Left ventricle myocardium inferior (tissue), 1 donor: ENCODE data around the gene CLDN16. TPM values are rescaled to one million over a fixed set of nuclear protein-coding genes. Genes with fewer than 3 reads are reported as not detected.

Experiments used
- DNase-seq: peaks from one replicate; pipeline ENCODE4 v3.0.0-alpha.2; 2020
- H3K27ac ChIP-seq: fragments of 200-600 bp; replicated peaks from 2 replicates; pipeline ENCODE4 v1.8.0; 2021
- H3K27me3 ChIP-seq: fragments of 200-600 bp; 2 replicates; pipeline ENCODE4 v1.8.0; 2021; ENCODE audit warnings: low read depth
- H3K36me3 ChIP-seq: fragments of 200-600 bp; 2 replicates; pipeline ENCODE4 v1.8.0; 2021
- H3K4me1 ChIP-seq: fragments of 200-600 bp; 2 replicates; pipeline ENCODE4 v1.8.0; 2021
- H3K4me3 ChIP-seq: fragments of 200-600 bp; 2 replicates; pipeline ENCODE4 v1.8.0; 2021; ENCODE audit warnings: mild to moderate bottlenecking, moderate library complexity
- H3K9me3 ChIP-seq: fragments of 200-600 bp; replicated peaks from 2 replicates; pipeline ENCODE4 v1.8.0; 2021
- intact Hi-C: fragments of 100-400 bp; cut with micrococcal nuclease; formaldehyde crosslinking; loops from one replicate; pipeline ENCODE4 v1.11.0; 2022
- total RNA-seq: library from RNA; stranded (reverse); fragmentation: NEBNext Ultra II Directional; extraction: Animal tissue kit (Norgen Biotek cat#: 25700); gene quantifications from one replicate; pipeline ENCODE4 v1.2.1, GENCODE V29; 2021
- TF ChIP-seq, protein P1 (sequence below): fragments of 200-600 bp; IDR thresholded peaks from 2 replicates; pipeline ENCODE4 v1.8.0; 2021; ENCODE audit warnings: antibody characterized with exemption, mild to moderate bottlenecking, borderline replicate concordance
- donor health status: DM: no; HTN: yes; CAD: no; lungs with severe emphysema.

Gene CLDN16
- total RNA-seq, 1 donor from 2014 or later, result not detected

DNA sequence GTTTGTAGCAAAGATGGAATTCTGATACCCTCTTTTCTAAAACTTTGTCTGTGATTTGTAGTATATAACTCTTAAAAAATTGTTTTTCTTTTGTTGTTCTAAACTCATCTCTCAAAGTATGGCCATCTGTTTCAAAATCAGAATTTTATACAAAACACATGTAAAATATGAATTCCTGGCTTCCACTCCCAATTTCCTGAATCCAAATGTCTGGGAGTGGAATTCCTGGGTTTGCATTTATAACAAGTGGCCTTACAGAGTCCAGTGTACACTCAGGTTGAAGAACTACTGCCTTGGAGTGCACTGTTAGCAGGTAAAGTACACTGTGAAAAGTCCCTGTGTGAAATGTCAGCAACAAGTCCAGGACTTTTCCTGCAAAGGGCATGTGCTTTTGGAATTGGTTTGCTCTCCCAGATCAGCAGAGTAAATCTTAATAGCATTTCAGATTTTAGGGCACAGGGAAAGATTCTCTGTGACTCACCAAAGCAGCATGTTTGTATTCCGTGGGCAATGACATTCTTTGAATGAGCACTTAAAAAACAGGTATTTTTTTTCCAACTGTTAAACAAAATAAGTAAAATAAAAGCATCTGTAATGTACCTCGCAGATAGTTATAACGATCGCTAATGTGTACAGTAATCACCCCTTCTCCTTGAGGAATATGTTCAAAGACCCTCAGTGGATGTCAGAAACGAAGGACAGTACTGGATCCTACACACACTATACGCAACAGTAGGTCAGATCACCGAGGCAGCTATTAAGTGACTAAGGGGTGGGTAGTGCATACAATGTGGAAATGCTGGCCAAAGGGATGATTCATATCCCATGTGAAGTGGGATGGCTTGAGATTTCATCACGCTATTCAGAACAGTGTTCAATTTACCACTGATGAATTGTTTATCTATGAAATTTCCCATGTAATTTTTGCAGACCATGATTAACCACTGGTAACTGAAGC is 2.0 kb upstream of the CLDN16 start:
- no peaks in the 10 kb centered on the region for H3K4me1 ChIP-seq
- TF ChIP-seq, protein P1, sequence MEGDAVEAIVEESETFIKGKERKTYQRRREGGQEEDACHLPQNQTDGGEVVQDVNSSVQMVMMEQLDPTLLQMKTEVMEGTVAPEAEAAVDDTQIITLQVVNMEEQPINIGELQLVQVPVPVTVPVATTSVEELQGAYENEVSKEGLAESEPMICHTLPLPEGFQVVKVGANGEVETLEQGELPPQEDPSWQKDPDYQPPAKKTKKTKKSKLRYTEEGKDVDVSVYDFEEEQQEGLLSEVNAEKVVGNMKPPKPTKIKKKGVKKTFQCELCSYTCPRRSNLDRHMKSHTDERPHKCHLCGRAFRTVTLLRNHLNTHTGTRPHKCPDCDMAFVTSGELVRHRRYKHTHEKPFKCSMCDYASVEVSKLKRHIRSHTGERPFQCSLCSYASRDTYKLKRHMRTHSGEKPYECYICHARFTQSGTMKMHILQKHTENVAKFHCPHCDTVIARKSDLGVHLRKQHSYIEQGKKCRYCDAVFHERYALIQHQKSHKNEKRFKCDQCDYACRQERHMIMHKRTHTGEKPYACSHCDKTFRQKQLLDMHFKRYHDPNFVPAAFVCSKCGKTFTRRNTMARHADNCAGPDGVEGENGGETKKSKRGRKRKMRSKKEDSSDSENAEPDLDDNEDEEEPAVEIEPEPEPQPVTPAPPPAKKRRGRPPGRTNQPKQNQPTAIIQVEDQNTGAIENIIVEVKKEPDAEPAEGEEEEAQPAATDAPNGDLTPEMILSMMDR, result no peak
- no peaks in the 10 kb centered on the region for H3K27me3 ChIP-seq
- intact Hi-C loops, result no loop called here
- no peaks in the 10 kb centered on the region for H3K9me3 ChIP-seq
- H3K36me3 ChIP-seq, result no peaks in the 10 kb centered on the region
- H3K27ac ChIP-seq, result no peak overlapping the region
- no peak for DNase-seq
- H3K4me3 ChIP-seq, result no peak overlapping the region

DNA sequence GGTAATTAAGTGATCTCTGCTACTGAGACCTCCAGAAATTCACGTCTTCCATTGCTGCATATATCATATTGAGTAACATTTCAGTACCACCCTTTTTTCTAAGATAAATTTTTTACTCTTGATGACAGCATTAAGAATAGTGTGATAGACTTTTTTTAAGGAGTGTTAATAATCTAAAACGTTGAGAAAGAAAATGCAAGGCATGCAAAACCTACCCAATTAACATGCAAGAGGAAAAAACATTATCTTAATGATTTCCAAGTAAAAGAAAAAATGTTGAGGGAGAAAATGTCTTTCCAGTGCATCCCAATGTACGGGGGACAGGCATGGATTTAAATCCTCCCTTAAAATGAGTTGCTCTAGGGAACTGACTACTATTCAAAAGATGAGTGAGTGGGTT is 740 bp downstream of the CLDN16 start:
- DNase-seq, result no peak
- H3K9me3 ChIP-seq, result no peaks in the 10 kb centered on the region
- no peaks in the 10 kb centered on the region for H3K4me1 ChIP-seq
- TF ChIP-seq, protein P1, result no peak
- no peaks in the 10 kb centered on the region for H3K36me3 ChIP-seq
- intact Hi-C loops, result no loop called here
- no peak overlapping the region for H3K27ac ChIP-seq
- H3K27me3 ChIP-seq, result no peaks in the 10 kb centered on the region
- no peak overlapping the region for H3K4me3 ChIP-seq

DNA sequence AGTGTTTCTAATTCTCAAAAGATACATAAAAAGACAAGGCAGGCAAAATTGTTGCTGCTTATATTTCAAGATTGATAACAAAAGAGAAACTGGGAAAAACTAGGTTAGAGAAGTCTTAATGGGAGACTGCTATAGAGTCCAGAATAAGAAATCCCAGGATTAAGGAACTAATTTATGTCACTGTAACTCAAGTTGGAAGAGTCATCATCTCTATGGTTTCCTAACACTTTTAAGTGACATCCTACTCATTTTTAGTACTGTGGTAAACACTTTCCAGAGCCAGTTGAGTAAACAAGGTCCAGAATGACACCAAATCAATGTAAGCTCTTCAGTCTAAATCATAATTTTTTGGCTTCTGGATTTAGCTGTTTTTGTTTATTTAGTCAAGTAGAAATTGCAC is 8.0 kb downstream of the CLDN16 start:
- Histone ChIP-seq H3K27me3 (no peaks in the 10 kb centered on the region), H3K4me3 (no peak overlapping the region), H3K36me3 (no peaks in the 10 kb centered on the region), H3K9me3 (no peaks in the 10 kb centered on the region), H3K4me1 (no peaks in the 10 kb centered on the region), H3K27ac (no peak overlapping the region)
- DNase-seq, result no peak
- intact Hi-C loops, result no loop called here
- TF ChIP-seq, protein P1, result no peak

DNA sequence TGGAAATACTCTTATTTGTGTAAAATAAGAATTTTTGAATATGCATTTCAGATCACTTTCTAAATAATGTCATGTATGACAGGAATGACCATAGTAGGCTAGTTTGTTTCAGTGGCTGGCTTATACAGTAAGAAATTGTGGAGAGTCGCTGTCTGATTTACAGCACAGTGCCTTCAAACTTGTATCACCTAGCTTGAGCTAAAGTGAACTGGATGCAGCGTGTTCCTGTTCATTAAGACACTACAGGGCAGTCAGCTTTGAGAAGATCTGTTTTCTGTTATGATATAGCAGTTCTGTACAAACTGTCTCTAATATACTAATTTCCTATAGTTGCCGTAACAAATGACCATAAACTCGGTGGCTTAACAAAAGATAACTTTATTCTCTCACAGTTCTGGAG is 9.9 kb downstream of the CLDN16 start:
- intact Hi-C loops, result no loop called here
- no peak for DNase-seq
- TF ChIP-seq, protein P1, result no peak
- Histone ChIP-seq H3K27me3 (no peaks in the 10 kb centered on the region), H3K27ac (no peak overlapping the region), H3K4me3 (no peak overlapping the region), H3K36me3 (no peaks in the 10 kb centered on the region), H3K4me1 (no peaks in the 10 kb centered on the region), H3K9me3 (no peaks in the 10 kb centered on the region)

DNA sequence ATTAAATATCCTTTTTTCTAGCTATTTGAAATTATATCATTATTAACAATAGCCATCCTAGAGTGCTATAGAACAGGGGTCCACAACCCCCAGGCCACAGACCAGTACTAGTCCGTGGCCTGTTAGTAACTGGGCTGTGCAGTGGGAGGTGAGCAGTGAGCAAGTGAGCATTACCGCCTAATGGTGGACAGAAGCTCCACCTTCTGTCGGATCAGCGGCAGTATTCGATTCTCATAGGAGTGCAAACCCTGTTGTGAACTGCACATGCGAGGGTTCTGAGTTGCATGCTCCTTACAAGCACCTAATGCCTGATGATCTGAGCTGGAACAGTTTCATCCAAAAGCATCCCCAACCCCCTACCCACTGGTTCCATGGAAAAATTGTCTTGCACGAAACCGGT is 11.7 kb downstream of the CLDN16 start:
- intact Hi-C loops, result no loop called here
- Histone ChIP-seq H3K4me1 (no peaks in the 10 kb centered on the region), H3K27ac (no peak overlapping the region), H3K9me3 (no peaks in the 10 kb centered on the region), H3K36me3 (no peaks in the 10 kb centered on the region), H3K27me3 (no peaks in the 10 kb centered on the region), H3K4me3 (no peak overlapping the region)
- TF ChIP-seq, protein P1, result no peak
- DNase-seq, result no peak
